SH-SY5Y (cell line): Measurements from ENCODE around the gene PLS1.

ENCODE experiments used
- GATA2 ChIP-seq: IDR thresholded peaks from 2 replicates; pipeline ENCODE4 v1.6.1; 2011; ENCODE audit warnings: mild to moderate bottlenecking, low read depth, low read length
- GATA3 ChIP-seq: IDR thresholded peaks from 2 replicates; pipeline ENCODE4 v1.6.1; 2011; ENCODE audit warnings: low read depth, mild to moderate bottlenecking, low read length, moderate library complexity

- no peak for TF ChIP-seq GATA2
- TF ChIP-seq GATA3 = no peak
These were observed 8.7 kb downstream of the PLS1 start for GRCh38 chr3:142604940-142605339.
